OCI-LY1 (cell line): Measurements from ENCODE around the gene RAB7A.
A peak's percentile ranks its signal among the peaks of the same experiment; 100 is the strongest.

Experiments
- CTCF ChIP-seq: fragments of 200-600 bp; sonication (generic), shearing (Covaris generic); IDR thresholded peaks from 2 replicates; pipeline ENCODE4 v1.5.1; 2017; ENCODE audit warnings: mild to moderate bottlenecking, antibody characterized with exemption, low read length, moderate library complexity, mixed read lengths
- EZH2 ChIP-seq: fragments of 200-600 bp; sonication (generic), shearing (Covaris generic); IDR thresholded peaks from 2 replicates; pipeline ENCODE4 v1.8.0; 2017; ENCODE audit warnings: borderline replicate concordance, mixed run types, mild to moderate bottlenecking, antibody characterized with exemption, low read length, moderate library complexity, mixed read lengths

GRCh38 chr3:128794770-128795649 is 69.0 kb downstream of the RAB7A start:
- peak; percentile 97 for TF ChIP-seq CTCF
- TF ChIP-seq EZH2, result no peak
